Measurements from ENCODE around the gene SERINC3. TPM values are rescaled to one million over a fixed set of nuclear protein-coding genes. Genes with fewer than 3 reads are reported as not detected.

The SERINC3 gene
- total RNA-seq, 2 donors from 2014 or later = 85.6 to 100.0 TPM

DNA sequence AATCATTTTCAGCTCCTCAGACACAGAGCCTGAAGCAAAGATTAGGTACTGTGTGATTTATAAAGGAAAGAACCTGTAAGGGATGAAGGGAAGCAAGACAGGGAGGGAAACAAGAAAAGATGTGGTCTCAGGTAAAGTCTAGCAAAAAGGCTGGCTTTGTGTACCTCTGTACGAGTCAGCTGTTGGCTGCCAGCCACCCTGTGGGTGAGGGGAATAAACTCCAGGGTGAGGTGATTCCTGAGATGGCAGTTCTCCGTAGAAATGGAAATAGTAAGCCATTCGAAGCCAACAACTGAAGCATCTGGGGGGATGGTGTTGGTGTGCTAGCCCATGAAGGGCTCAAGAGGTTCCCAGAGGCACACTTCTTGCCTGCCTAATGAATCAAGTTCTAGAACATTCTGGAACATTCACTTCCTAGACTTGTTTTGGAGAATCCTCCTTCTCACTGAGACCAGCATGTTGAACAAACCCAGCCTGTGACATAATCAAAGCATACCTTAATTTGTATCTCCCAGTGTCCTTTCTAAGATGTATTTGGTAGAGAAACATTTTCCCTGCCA is 56.8 kb downstream of the SERINC3 start:
- Mint-ChIP-seq H3K27me3 (ENCODE audit: low read depth) (no peaks in the 10 kb centered on the region), H3K27ac (no peak overlapping the region), H3K4me1 (ENCODE audit: low read depth) (no peaks in the 10 kb centered on the region), H3K4me3 (no peak overlapping the region), H3K9me3 (no peaks in the 10 kb centered on the region), H3K36me3 (ENCODE audit: insufficient read depth in 2 of 2) (no peaks in the 10 kb centered on the region)
- ATAC-seq (replicated peaks in 1 of 2) (no peak), DNase-seq (no peak)

- Mint-ChIP-seq H3K9me3 (no peaks in the 10 kb centered on the region), H3K4me1 (ENCODE audit: low read depth) (no peaks in the 10 kb centered on the region), H3K27ac (no peak overlapping the region), H3K4me3 (no peak overlapping the region), H3K36me3 (ENCODE audit: insufficient read depth in 2 of 2) (no peaks in the 10 kb centered on the region), H3K27me3 (ENCODE audit: low read depth) (no peaks in the 10 kb centered on the region)
- no peak for ATAC-seq (replicated peaks in 1 of 2)
- no peak for DNase-seq
Observed at GRCh38 chr20:44464514-44464913, 57.4 kb downstream of the SERINC3 start.

DNA sequence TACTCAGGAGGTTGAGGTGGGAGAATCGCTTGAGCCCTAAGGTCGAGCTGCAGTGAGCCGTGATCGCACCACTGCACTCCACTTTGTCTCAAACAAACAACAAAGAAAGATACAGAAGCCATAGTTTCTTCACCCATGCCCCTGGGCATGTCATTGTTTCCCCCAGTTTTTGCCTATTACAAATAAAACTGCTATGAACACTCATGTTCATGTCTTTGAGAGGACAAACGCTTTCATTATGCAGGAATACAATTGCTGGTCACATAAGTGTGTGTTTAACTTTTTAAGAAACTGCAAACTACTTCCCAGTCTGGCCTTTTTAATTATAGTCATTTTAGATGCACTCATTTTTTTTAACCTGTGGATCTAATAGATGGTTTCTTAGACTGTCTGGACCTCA is 58.4 kb downstream of the SERINC3 start:
- H3K4me3 Mint-ChIP-seq = no peak overlapping the region
- ATAC-seq (replicated peaks in 1 of 2) = no peak
- H3K4me1 Mint-ChIP-seq (ENCODE audit: low read depth) = no peaks in the 10 kb centered on the region
- no peaks in the 10 kb centered on the region for H3K27me3 Mint-ChIP-seq (ENCODE audit: low read depth)
- H3K36me3 Mint-ChIP-seq (ENCODE audit: insufficient read depth in 2 of 2) = no peaks in the 10 kb centered on the region
- DNase-seq = no peak
- no peak overlapping the region for H3K27ac Mint-ChIP-seq
- no peaks in the 10 kb centered on the region for H3K9me3 Mint-ChIP-seq

GRCh38 chr20:44461803-44462174 is 60.1 kb downstream of the SERINC3 start:
- H3K9me3 Mint-ChIP-seq = no peaks in the 10 kb centered on the region
- ATAC-seq (replicated peaks in 1 of 2) (no peak), DNase-seq (no peak)
- no peaks in the 10 kb centered on the region for H3K27me3 Mint-ChIP-seq (ENCODE audit: low read depth)
- no peaks in the 10 kb centered on the region for H3K4me1 Mint-ChIP-seq (ENCODE audit: low read depth)
- H3K4me3 Mint-ChIP-seq = no peak overlapping the region
- no peaks in the 10 kb centered on the region for H3K36me3 Mint-ChIP-seq (ENCODE audit: insufficient read depth in 2 of 2)
- no peak overlapping the region for H3K27ac Mint-ChIP-seq

DNA sequence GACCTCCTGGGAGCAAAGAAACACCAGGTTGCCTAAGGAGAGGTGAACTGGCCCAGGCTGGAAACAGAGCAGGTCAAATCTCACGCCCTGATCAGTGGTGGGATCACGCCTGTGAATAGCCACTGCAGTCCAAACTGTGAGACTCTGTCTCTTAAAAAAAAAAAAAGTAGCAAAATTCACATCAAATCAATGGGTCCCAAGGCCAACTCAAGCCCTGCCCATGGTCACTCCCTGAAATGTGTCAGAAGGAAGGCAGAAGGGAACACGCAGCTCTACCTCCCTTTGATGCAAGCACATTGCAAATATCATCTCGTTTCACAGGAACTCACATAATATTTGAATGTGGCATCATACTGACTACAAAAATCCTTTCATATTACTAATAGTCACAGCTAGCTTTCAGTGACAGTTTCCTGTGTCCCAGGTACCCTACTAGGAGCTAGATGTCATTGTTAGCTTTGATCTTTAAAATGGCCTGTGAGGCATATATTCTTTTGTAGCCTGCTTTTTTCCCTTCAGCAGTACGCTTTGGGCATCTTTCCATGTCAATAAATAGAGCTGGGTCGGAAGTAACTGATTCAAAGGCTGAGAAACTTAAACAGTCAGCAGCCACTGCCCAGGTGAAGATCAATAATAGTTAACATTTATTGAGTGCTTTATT is 60.6 kb downstream of the SERINC3 start:
- no peaks in the 10 kb centered on the region for H3K36me3 Mint-ChIP-seq (ENCODE audit: insufficient read depth in 2 of 2)
- H3K4me3 Mint-ChIP-seq = no peak overlapping the region
- no peak for ATAC-seq (replicated peaks in 1 of 2)
- H3K27me3 Mint-ChIP-seq (ENCODE audit: low read depth) = no peaks in the 10 kb centered on the region
- H3K4me1 Mint-ChIP-seq (ENCODE audit: low read depth) = no peaks in the 10 kb centered on the region
- H3K27ac Mint-ChIP-seq = no peak overlapping the region
- no peak for DNase-seq
- no peaks in the 10 kb centered on the region for H3K9me3 Mint-ChIP-seq

GRCh38 chr20:44460795-44461141 is 61.1 kb downstream of the SERINC3 start:
- no peak for DNase-seq
- Mint-ChIP-seq H3K4me1 (ENCODE audit: low read depth) (no peaks in the 10 kb centered on the region), H3K9me3 (no peaks in the 10 kb centered on the region), H3K27me3 (ENCODE audit: low read depth) (no peaks in the 10 kb centered on the region), H3K4me3 (no peak overlapping the region), H3K36me3 (ENCODE audit: insufficient read depth in 2 of 2) (no peaks in the 10 kb centered on the region), H3K27ac (no peak overlapping the region)
- no peak for ATAC-seq (replicated peaks in 1 of 2)

GRCh38 chr20:44459271-44459670 is 62.6 kb downstream of the SERINC3 start:
- Mint-ChIP-seq H3K36me3 (ENCODE audit: insufficient read depth in 2 of 2) (no peaks in the 10 kb centered on the region), H3K27ac (no peak overlapping the region), H3K27me3 (ENCODE audit: low read depth) (no peaks in the 10 kb centered on the region), H3K9me3 (no peaks in the 10 kb centered on the region), H3K4me3 (no peak overlapping the region), H3K4me1 (ENCODE audit: low read depth) (no peaks in the 10 kb centered on the region)
- DNase-seq (no peak), ATAC-seq (replicated peaks in 1 of 2) (no peak)

- Mint-ChIP-seq H3K27me3 (ENCODE audit: low read depth) (no peaks in the 10 kb centered on the region), H3K4me3 (no peak overlapping the region), H3K36me3 (ENCODE audit: insufficient read depth in 2 of 2) (no peaks in the 10 kb centered on the region), H3K9me3 (no peaks in the 10 kb centered on the region), H3K27ac (no peak overlapping the region), H3K4me1 (ENCODE audit: low read depth) (no peaks in the 10 kb centered on the region)
- ATAC-seq (replicated peaks in 1 of 2) = no peak
- no peak for DNase-seq
Observed at GRCh38 chr20:44457016-44457415, 64.9 kb downstream of the SERINC3 start.

DNA sequence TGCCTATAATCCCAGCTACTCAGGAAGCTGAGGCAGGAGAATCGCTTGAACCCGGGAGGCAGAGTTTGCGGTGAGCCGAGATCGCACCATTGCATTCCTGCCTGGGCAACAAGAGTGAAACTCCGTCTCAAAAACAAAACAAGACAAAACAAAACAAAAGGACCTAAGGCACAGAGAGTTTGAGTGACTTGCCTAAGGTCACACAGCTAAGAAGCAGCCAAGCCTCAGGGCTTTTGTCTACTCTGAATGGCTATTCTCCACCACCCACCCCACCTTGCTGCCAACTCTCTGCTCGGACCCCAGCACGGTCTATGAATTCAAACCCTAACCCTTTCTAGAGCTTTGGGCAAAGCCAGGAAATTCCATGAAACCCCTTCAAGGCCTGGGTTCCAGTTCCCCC is 65.3 kb downstream of the SERINC3 start:
- DNase-seq (no peak), ATAC-seq (replicated peaks in 1 of 2) (no peak)
- H3K27ac Mint-ChIP-seq = no peak overlapping the region
- no peaks in the 10 kb centered on the region for H3K9me3 Mint-ChIP-seq
- no peak overlapping the region for H3K4me3 Mint-ChIP-seq
- no peaks in the 10 kb centered on the region for H3K4me1 Mint-ChIP-seq (ENCODE audit: low read depth)
- no peaks in the 10 kb centered on the region for H3K36me3 Mint-ChIP-seq (ENCODE audit: insufficient read depth in 2 of 2)
- no peaks in the 10 kb centered on the region for H3K27me3 Mint-ChIP-seq (ENCODE audit: low read depth)

- no peak for DNase-seq
- Mint-ChIP-seq H3K4me3 (no peak overlapping the region), H3K9me3 (no peaks in the 10 kb centered on the region), H3K4me1 (ENCODE audit: low read depth) (no peaks in the 10 kb centered on the region), H3K36me3 (ENCODE audit: insufficient read depth in 2 of 2) (no peaks in the 10 kb centered on the region), H3K27ac (no peak overlapping the region), H3K27me3 (ENCODE audit: low read depth) (no peaks in the 10 kb centered on the region)
- no peak for ATAC-seq (replicated peaks in 1 of 2)
Observed at GRCh38 chr20:44455126-44455525, 66.7 kb downstream of the SERINC3 start.

DNA sequence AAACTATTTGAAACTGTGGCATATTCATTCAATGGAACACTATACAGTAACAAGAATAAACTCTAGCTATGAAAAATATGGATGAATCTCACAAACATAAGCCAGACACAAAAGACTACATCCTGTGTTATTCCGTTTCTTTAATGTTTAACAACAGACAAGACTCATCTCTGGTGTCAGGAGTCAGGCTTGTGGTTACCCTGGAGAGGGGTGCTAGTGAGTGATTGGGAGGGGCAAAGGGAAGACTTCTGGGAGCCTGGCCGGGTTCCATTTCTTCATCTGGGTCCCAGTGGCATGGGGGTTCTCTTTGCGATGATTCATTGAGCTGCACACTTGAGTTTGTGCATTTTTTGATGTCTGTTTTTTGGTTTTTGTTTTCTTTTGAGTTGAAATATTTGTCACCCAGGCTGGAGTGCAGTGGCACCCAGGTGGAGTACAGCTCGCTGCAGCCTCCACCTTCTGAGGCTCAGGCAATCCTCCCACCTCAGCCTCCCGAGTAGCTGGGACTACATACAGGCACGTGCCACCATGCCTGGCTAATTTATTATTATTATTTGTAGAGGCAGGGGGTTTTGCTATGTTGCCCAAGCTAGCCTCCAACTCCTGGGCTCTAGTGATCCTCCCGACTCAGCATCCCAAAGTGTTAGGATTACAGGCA is 67.4 kb downstream of the SERINC3 start:
- ATAC-seq (replicated peaks in 1 of 2) (no peak), DNase-seq (no peak)
- Mint-ChIP-seq H3K36me3 (ENCODE audit: insufficient read depth in 2 of 2) (no peaks in the 10 kb centered on the region), H3K27me3 (ENCODE audit: low read depth) (no peaks in the 10 kb centered on the region), H3K27ac (no peak overlapping the region), H3K4me1 (ENCODE audit: low read depth) (no peaks in the 10 kb centered on the region), H3K4me3 (no peak overlapping the region), H3K9me3 (no peaks in the 10 kb centered on the region)

GRCh38 chr20:44450903-44451450 is 70.9 kb downstream of the SERINC3 start:
- Mint-ChIP-seq H3K4me3 (no peak overlapping the region), H3K9me3 (no peaks in the 10 kb centered on the region), H3K36me3 (ENCODE audit: insufficient read depth in 2 of 2) (no peaks in the 10 kb centered on the region), H3K27ac (no peak overlapping the region), H3K4me1 (ENCODE audit: low read depth) (no peaks in the 10 kb centered on the region), H3K27me3 (ENCODE audit: low read depth) (no peaks in the 10 kb centered on the region)
- DNase-seq = no peak
- no peak for ATAC-seq (replicated peaks in 1 of 2)

GRCh38 chr20:44450281-44450889 is 71.5 kb downstream of the SERINC3 start:
- Mint-ChIP-seq H3K27me3 (ENCODE audit: low read depth) (no peaks in the 10 kb centered on the region), H3K4me1 (ENCODE audit: low read depth) (no peaks in the 10 kb centered on the region), H3K9me3 (no peaks in the 10 kb centered on the region), H3K27ac (no peak overlapping the region), H3K36me3 (ENCODE audit: insufficient read depth in 2 of 2) (no peaks in the 10 kb centered on the region), H3K4me3 (no peak overlapping the region)
- DNase-seq = no peak
- no peak for ATAC-seq (replicated peaks in 1 of 2)

Measured in activated T-cell treated with anti-CD3 and anti-CD28 coated beads, Interleukin-2, amount 50 U/mL, for 72 hours (primary cell).